GM10847 (cell line): Measurements from ENCODE around the gene HIRA.

ENCODE experiments used
- POLR2A ChIP-seq: IDR thresholded peaks from 2 replicates; pipeline ENCODE4 v1.6.1; 2011; ENCODE audit not compliant: insufficient read length; ENCODE audit errors: extremely low read depth

The HIRA gene

GRCh38 chr22:19321757-19322156 lies 109.8 kb downstream of the HIRA start:
- TF ChIP-seq POLR2A, result no peak

GRCh38 chr22:19319281-19319680 lies 112.3 kb downstream of the HIRA start:
- TF ChIP-seq POLR2A, result no peak

DNA sequence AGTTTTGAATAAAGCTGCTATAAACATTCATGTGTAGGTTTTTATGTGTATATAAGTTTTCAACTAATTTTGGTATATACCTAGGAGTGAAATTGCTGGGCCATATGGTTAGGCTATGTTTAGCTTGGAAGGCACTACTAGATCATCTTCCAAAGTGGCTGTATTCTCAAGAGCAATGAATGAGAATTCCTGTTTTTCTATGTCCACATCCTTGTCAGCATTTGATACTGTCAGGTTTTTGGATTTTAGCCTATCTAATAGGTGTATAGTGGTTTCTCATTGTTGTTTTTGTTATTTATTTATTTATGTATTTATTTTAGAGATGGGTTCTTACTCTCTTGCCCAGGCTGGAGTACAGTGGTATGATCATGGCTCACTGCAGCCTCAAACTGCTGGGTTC lies 113.7 kb downstream of the HIRA start:
- TF ChIP-seq POLR2A, result no peak

- no peak for TF ChIP-seq POLR2A
Measured at GRCh38 chr22:19307872-19308271, 123.7 kb downstream of the HIRA start.

DNA sequence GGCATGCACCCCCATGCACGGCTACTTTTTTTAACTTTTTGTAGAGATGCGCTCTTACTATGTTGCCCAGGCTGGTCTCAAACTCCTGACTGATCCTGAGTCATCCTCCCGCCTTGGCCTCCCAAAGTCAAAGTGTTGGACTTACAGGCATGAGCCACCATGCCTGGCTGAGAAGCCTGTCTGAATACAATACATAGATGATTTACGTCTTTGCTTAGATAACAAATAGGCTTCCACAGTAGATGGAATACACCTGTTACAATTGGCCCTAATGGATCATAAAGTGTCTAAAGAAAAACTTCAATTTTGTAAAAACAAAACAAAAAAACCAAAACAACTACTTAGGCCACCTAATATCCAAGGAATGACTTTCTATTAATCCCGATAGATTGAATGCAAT lies 127.0 kb downstream of the HIRA start:
- no peak for TF ChIP-seq POLR2A

GRCh38 chr22:19303785-19304184 lies 127.7 kb downstream of the HIRA start:
- TF ChIP-seq POLR2A, result no peak

DNA sequence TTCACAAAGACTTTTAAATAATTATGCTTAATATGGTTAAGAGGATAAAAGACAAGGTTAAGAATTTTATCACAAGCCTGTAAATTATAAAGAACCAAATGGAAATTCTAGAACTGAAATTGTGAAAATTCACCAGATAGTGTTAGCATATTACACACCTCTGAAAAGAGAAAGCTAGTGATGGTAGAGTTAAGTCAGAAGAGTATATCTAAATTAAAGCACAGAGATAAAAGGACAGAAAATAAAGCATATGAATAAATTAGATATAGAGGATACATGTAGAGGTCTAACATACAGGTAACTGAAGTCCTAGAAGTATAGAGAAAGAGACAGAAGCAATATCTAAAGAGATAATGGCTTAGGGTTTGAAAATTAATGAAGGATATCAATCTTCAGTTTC lies 135.8 kb downstream of the HIRA start:
- TF ChIP-seq POLR2A, result no peak

GRCh38 chr22:19292458-19293230 lies 138.9 kb downstream of the HIRA start:
- no peak for TF ChIP-seq POLR2A

DNA sequence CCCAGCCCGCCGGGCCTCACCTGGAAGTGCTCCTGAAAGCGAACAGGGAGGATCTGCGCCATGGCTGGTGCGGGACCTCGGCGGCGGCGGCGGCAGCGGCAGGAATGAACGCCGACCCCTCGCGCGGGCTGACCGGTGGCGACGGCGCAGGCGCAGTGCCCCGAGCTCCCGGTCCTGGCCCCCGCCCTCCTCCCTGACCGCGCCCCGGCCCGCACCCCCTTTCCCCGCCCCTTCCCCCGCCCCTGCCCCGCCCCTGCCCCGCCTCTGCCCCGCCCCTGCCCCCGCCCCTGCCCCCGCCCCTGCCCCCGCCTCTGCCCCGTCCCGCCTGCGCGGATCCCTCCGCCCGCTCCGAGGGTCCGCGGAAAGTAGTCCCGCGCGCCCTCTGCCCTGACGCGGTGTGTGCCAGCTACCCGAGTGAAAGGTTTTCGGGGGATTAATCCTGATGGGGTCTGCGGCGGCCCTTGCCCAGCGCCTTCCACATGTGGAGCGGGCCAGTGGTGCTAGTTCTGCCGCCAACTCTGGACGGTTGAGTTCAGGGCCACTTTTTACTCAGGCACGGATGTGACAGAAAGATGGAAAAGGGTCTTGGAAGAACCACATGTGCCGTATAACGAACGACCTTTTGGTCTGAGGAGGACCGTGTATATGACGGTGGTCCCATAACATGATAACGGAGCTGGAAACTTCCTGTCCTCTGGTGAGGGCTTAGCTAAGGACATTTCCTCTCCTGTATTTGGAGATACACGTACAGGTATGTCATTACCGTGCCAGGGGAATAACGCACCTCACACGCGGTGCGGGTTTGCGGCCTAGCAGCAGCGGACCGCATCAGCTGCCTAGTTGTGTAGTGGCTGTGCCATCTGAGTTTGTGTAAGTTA lies 139.7 kb downstream of the HIRA start, which contains the start of gene CLTCL1:
CLTCL1 (minus strand) TSS at position 140 of the 878 bp plus-strand sequence; CDS start at position 62, 78 bp downstream.
- peak; percentile 34 for TF ChIP-seq POLR2A

DNA sequence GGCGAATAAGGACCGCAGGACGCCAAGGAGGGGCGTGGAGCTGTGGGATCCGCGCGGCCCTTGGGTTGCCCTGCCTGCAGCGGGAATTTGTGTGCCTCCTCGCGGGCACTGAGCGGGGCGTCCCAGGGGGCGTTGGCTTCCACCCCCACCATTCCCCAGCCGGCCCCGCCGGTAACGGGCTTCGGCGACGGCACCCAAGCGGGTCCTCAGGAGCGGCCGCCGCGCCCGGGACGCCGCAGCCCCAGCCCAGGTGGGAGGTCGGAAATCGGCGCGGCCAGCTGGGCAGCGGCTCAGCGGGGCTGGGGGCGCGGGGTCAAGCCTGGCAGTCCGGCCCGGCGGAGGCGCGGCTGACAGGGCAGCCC lies 140.3 kb downstream of the HIRA start:
- no peak for TF ChIP-seq POLR2A

DNA sequence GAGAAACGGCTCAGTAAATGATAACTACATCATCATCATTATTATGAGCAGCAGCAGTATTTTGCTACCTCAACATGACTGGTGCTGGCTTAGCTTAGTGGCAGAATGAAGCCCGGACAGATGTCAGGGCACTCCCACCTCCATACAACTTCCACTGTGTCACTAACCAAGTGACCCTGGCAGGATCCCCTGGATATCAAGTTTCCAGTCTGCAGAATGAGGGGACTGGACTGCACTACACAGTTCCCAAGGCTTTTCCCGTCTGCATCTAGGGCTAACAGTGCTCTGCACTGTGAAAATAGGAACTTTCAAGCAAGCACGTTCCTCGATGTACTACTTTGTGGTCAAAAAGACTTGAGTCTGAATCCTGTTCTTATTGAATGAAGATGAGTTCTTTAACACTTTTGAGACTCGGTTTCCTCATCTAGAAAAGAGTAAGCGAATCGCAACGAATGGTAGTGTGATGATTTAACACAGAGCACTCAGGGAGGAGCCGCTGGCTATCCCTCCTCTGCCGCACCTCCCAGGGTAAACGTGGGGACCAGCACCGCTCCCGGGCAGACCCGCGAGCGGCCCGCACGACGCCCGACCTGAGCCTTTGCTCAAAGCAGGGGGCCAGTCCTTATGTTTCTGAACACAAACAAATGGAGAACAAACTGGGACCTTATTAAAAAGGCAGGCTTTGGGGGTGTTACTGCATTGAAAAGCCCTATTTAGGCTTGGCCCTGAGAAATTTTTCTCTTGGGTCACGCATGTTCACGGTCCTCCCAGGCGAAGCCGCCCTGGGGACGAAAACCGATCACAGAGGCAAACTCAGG lies 140.9 kb downstream of the HIRA start:
- TF ChIP-seq POLR2A, result no peak

DNA sequence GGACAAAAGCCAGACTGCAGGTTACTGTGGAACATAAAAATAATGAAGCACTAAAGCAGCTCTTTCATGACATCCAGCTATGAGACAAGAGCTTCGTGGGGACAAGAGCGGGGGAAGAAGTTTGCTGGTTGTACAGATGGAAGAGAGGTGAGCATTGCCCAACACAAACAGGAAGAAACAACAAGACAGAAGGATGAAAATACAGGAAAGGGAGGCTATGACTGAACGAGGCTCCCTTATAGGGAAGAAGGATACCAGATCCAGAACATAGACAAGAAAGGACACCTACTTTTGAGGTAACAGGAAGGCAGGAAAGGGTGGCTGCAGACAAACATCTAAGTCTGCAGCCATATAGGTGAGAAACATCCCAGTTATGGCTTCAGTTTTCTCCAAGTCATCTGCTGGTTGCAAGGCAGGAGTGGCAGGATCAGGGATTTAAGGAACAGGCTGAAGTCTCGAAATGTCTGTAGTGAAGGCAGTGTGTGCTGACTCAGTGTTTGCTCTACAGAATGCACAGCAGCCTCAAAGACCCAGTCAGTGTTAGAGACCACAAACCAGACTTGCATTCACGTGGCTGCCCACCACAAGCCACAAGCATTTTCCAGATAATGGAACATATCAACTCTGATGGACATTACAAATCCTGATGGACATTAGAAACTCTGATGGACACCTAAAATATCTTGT lies 141.9 kb downstream of the HIRA start:
- TF ChIP-seq POLR2A, result no peak

DNA sequence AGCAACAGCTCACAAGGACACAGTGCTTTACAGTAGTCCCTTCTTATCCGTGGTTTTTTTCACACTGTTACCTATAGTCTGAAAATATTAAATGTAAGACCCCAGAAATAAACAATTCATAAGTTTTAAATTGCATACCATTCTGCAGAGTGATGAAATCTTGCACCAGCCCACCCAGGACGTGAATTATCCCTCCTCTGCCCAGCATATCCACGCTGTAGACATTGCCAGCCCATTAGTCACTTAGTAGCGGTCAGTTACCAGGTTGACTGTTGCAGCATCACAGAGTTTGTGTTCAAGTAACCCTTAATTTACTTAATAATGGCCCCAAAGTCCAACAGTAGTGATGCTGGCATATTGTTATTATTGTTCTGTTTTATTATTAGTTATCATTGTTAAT lies 143.6 kb downstream of the HIRA start:
- no peak for TF ChIP-seq POLR2A

- TF ChIP-seq POLR2A, result no peak
Measured at GRCh38 chr22:19287076-19287707, 144.3 kb downstream of the HIRA start.
